ENCODE data around the gene IGSF22.

IGSF22 gene

GRCh38 chr11:18731949-18732821 lies 6.2 kb upstream of the IGSF22 start:
- no peak overlapping the region for H3K4me3 ChIP-seq (ENCODE audit: low read depth, low read length)
- no peaks in the 10 kb centered on the region for H3K9me3 ChIP-seq (ENCODE audit: control insufficient read depth, insufficient read depth, low read depth, low read length)
- no peak overlapping the region for H3K27ac ChIP-seq (ENCODE audit: extremely low read depth, low read depth, low read length)
- H3K36me3 ChIP-seq (ENCODE audit: control insufficient read depth in 2 of 2, insufficient read depth in 1 of 2, low read length in 2 of 2): no peaks in the 10 kb centered on the region
- POLR2A ChIA-PET: no interaction called here
- CTCF ChIA-PET: interaction anchor here (0.5 to 6.0 kb wide), 28 partner anchors 8 to 617 kb away, joined by 3 to 82 read pairs (median 4); no protein-coding TSS in a partner anchor
- H3K4me1 ChIP-seq (ENCODE audit: control insufficient read depth, insufficient read depth, low read length): no peaks in the 10 kb centered on the region
- TF ChIP-seq ZNF366 (tag by site-specific recombination; conservative IDR thresholded peaks at IDR 0.05) (no peak), ZNF654 (tag by site-specific recombination; IDR thresholded peaks at IDR 0.05; ENCODE audit: low read depth) (peak; percentile 43), ZNF473 (tag by site-specific recombination; IDR thresholded peaks at IDR 0.05) (no peak), CTCF (tag by site-specific recombination; IDR thresholded peaks at IDR 0.05) (peak; percentile 41; the same call in 1 of the 2 replicates)

- ChIA-PET POLR2A (no interaction called here), CTCF (interaction anchor here (0.5 to 6.0 kb wide), 26 partner anchors 8 to 868 kb away, joined by 3 to 82 read pairs (median 5); no protein-coding TSS in a partner anchor)
- no peak overlapping the region for H3K4me3 ChIP-seq (ENCODE audit: low read depth, low read length)
- no peak overlapping the region for H3K27ac ChIP-seq (ENCODE audit: extremely low read depth, low read depth, low read length)
- H3K36me3 ChIP-seq (ENCODE audit: control insufficient read depth in 2 of 2, insufficient read depth in 1 of 2, low read length in 2 of 2): no peaks in the 10 kb centered on the region
- no peaks in the 10 kb centered on the region for H3K9me3 ChIP-seq (ENCODE audit: control insufficient read depth, insufficient read depth, low read depth, low read length)
- no peaks in the 10 kb centered on the region for H3K4me1 ChIP-seq (ENCODE audit: control insufficient read depth, insufficient read depth, low read length)
- TF ChIP-seq PRDM4 (tag by site-specific recombination; IDR thresholded peaks at IDR 0.05): no peak
- TF ChIP-seq ZBTB44 (tag by site-specific recombination; IDR thresholded peaks at IDR 0.05): no peak
- TF ChIP-seq ZFP69B (tag by site-specific recombination; IDR thresholded peaks at IDR 0.05): no peak
- no peak for TF ChIP-seq ZNF404 (tag by site-specific recombination; IDR thresholded peaks at IDR 0.05)
- TF ChIP-seq ZNF121 (tag by site-specific recombination; IDR thresholded peaks at IDR 0.05): no peak
- TF ChIP-seq ZNF184 (tag by site-specific recombination; IDR thresholded peaks at IDR 0.05): no peak
- no peak for TF ChIP-seq WT1 (tag by site-specific recombination; IDR thresholded peaks at IDR 0.05)
- TF ChIP-seq ZNF426 (tag by site-specific recombination; IDR thresholded peaks at IDR 0.05): no peak
- no peak for TF ChIP-seq TCF7L2 (IDR thresholded peaks at IDR 0.05; ENCODE audit: borderline replicate concordance, low read depth, low read length)
- TF ChIP-seq ZBTB11 (tag by site-specific recombination; conservative IDR thresholded peaks at IDR 0.05; ENCODE audit: low read depth): no peak
- no peak for TF ChIP-seq SP3 (tag by site-specific recombination; IDR thresholded peaks at IDR 0.05)
- no peak for TF ChIP-seq GLIS1 (tag by site-specific recombination; IDR thresholded peaks at IDR 0.05)
- no peak for TF ChIP-seq ZNF423 (tag by site-specific recombination; IDR thresholded peaks at IDR 0.05)
- no peak for TF ChIP-seq MZF1 (tag by site-specific recombination; IDR thresholded peaks at IDR 0.05; ENCODE audit: borderline replicate concordance)
- no peak for TF ChIP-seq PRDM10 (tag by site-specific recombination; IDR thresholded peaks at IDR 0.05)
- TF ChIP-seq ZNF510 (tag by site-specific recombination; IDR thresholded peaks at IDR 0.05; ENCODE audit: insufficient replicate concordance): no peak
Measured at GRCh38 chr11:18731441-18731840, 5.5 kb upstream of the IGSF22 start.
